Ectodermal cell (in vitro differentiated cells): ENCODE measurements around the gene BMP6.

ENCODE experiments used
- H3K27ac ChIP-seq: 2 replicates; pipeline ENCODE4 v1.7.0; 2013; ENCODE audit warnings: mild to moderate bottlenecking, low read depth, low read length; ENCODE audit not compliant: insufficient read depth, poor library complexity, severe bottlenecking
- H3K27me3 ChIP-seq: 2 replicates; pipeline ENCODE4 v1.7.0; 2013; ENCODE audit warnings: mild to moderate bottlenecking, low read length; ENCODE audit not compliant: insufficient read depth, control insufficient read depth, poor library complexity, severe bottlenecking
- H3K36me3 ChIP-seq: one replicate; pipeline ENCODE4 v1.7.0; 2013; ENCODE audit warnings: low read length; ENCODE audit not compliant: control insufficient read depth, insufficient read depth
- H3K4me1 ChIP-seq: one replicate; pipeline ENCODE4 v1.7.0; 2013; ENCODE audit warnings: low read length; ENCODE audit not compliant: control insufficient read depth, insufficient read depth
- H3K4me3 ChIP-seq: 2 replicates; pipeline ENCODE4 v1.7.0; 2013; ENCODE audit warnings: low read depth, low read length, control low read depth; ENCODE audit not compliant: insufficient read depth
- H3K9me3 ChIP-seq: 2 replicates; pipeline ENCODE4 v1.7.0; 2013; ENCODE audit warnings: mild to moderate bottlenecking, low read length, moderate library complexity; ENCODE audit not compliant: control insufficient read depth
- WGBS, 2 experiments: methylation state at CpG; one replicate each; pipeline ENCODE4 v1.1.7; 2013; ENCODE audit warnings: missing lambda C conversion rate in 2 of 2; 5-methylcytosine and 5-hydroxymethylcytosine counted together

The BMP6 gene

GRCh38 chr6:7727946-7728854 lies 2.3 kb downstream of the BMP6 start:
- Histone ChIP-seq H3K9me3 (no peaks in the 10 kb centered on the region), H3K27me3 (peaks cover 85% of the 10 kb centered on the region), H3K4me1 (peaks cover 19% of the 10 kb centered on the region), H3K4me3 (peak overlapping the region; percentile 42), H3K27ac (no peak overlapping the region), H3K36me3 (no peaks in the 10 kb centered on the region)
- 2% methylated on average over 45 of the region's 45 CpGs for WGBS, 2 experiments

DNA sequence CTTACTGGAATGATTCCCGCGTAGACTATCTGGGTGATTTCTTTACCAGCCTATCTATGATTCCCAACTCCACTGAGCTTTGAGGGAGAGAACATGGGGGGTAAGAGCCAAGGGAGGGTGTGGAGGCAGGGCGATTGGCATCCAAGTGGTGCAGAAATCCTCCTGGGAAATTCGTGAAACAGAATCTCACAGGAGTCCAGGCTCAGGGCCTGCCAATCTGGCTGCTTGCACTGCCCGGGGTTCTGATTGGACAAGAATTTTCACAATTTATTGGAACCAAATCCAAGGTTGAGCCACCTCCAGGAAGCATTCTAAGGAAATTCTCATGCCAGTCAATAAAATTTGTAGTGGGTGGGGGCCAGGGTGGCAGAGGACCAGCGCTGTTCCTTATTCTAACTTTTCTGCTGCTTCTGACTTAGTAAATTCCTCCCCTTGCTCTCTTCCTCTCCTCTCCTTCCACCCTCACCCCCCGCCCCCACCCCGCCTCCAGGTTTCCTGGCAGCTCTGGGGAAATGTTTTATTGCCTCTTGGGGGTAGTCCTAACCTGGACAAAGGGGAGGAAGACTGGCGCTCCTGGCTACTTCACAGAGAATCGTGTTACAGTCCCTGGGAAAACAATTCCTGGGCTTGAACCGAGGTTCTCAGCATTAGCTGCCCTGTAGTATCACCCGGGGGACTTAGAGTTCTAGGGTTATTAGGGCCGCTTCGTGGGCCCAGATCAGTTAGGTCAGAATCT lies 3.1 kb downstream of the BMP6 start:
- Histone ChIP-seq H3K27ac (no peak overlapping the region), H3K4me1 (peaks cover 19% of the 10 kb centered on the region), H3K27me3 (peaks cover 77% of the 10 kb centered on the region), H3K4me3 (peak overlapping the region; percentile 42), H3K36me3 (no peaks in the 10 kb centered on the region), H3K9me3 (no peaks in the 10 kb centered on the region)
- 20 to 24% methylated on average over 12 of the region's 14 CpGs for WGBS, 2 experiments

- H3K27ac ChIP-seq: no peak overlapping the region
- H3K36me3 ChIP-seq: no peaks in the 10 kb centered on the region
- H3K9me3 ChIP-seq: no peaks in the 10 kb centered on the region
- no peak overlapping the region for H3K4me3 ChIP-seq
- WGBS, 2 experiments: 87 to 96% methylated on average over 2 to 5 of the region's 5 CpGs
- peaks cover 65% of the 10 kb centered on the region for H3K27me3 ChIP-seq
- H3K4me1 ChIP-seq: peaks cover 19% of the 10 kb centered on the region
These were observed 4.3 kb downstream of the BMP6 start for GRCh38 chr6:7730001-7730783.

DNA sequence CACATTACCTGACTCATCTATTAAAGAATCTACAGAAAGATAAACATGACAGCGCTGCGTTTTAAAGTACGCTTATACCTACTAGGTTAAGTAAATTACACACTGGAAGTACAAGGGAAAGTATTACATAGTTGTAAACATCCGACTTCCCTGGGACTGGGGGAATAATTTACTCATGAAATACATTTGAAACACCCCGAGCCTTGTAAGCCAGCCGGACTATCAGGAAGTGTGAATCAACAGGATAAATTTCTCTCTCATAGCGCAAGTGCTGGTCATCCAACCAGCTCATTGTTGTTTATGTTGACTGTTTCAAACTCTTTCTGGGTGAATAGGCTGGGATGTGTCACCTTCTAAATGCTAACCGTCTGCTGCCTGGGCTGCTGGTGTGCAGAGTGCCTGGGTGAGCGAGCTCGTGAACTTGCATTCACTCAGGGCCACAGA lies 4.9 kb downstream of the BMP6 start:
- no peak overlapping the region for H3K27ac ChIP-seq
- WGBS, 2 experiments: 90 to 91% methylated on average over 9 to 10 of the region's 10 CpGs

GRCh38 chr6:7731294-7731693 lies 5.4 kb downstream of the BMP6 start:
- H3K4me1 ChIP-seq: peaks cover 19% of the 10 kb centered on the region
- H3K9me3 ChIP-seq: no peaks in the 10 kb centered on the region
- H3K27me3 ChIP-seq: peaks cover 54% of the 10 kb centered on the region
- 85 to 100% methylated on average over 2 of the region's 2 CpGs for WGBS, 2 experiments
- no peak overlapping the region for H3K4me3 ChIP-seq
- no peaks in the 10 kb centered on the region for H3K36me3 ChIP-seq
- H3K27ac ChIP-seq: no peak overlapping the region

More for the DNA sequence above, 4.9 kb downstream of the BMP6 start:
- peaks cover 19% of the 10 kb centered on the region for H3K4me1 ChIP-seq
- no peaks in the 10 kb centered on the region for H3K36me3 ChIP-seq
- H3K9me3 ChIP-seq: no peaks in the 10 kb centered on the region
- peaks cover 59% of the 10 kb centered on the region for H3K27me3 ChIP-seq
- no peak overlapping the region for H3K4me3 ChIP-seq

DNA sequence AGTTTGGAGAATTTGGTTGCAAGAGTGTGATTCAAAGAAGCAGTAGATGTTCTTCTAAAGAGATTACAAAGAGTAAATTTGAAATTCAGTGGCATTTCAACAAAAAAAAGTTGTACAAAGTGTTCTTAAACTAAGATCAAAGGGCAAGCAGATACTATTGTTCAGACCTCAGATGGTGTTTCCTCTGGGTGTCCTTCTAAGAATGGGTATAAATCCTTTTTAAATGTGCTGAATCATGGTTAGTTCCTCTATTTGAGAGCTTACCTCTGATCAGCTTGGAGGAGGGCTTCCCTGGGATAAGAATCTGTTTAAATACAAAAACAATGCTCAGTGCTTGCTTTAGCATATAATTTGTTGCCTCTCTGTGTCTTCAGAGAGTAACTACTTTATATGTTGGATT lies 6.3 kb downstream of the BMP6 start:
- Histone ChIP-seq H3K36me3 (no peaks in the 10 kb centered on the region), H3K4me3 (no peak overlapping the region), H3K27me3 (peaks cover 44% of the 10 kb centered on the region), H3K9me3 (no peaks in the 10 kb centered on the region), H3K27ac (no peak overlapping the region), H3K4me1 (peaks cover 19% of the 10 kb centered on the region)

DNA sequence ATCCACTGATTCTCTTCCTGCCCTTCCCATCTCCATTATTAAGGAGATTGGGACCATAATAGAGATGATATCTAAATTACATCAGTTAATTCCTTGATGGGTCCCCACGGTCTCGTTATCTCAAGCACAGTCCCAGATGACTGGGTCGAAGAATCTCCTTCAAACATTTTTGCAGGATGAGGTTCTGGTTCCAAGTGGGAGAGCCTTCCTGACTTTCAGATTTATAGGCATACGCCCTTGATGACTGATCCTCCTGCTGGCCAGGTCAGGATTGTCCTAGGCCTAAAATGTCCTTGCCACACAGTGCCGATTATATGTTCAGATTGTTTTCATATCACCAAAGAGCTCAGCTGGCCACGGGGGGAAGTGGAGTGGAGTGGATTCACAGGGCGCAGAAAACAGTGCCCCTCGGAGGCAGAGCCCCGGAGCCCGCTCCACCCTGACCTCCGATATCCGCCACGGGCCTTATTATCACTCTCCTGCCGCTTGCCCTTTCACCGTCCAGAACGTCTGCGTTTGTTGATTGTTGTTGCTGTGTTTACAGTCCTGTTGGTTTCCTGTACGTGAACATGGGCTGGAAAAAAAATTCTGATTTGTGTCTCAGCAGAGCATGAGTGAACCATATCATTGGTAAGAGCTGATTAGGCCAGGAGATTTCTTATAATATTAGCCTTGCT lies 8.9 kb downstream of the BMP6 start:
- peaks cover 5% of the 10 kb centered on the region for H3K4me1 ChIP-seq
- H3K27ac ChIP-seq: no peak overlapping the region
- no peaks in the 10 kb centered on the region for H3K9me3 ChIP-seq
- peaks cover 18% of the 10 kb centered on the region for H3K27me3 ChIP-seq
- 92 to 94% methylated on average over 18 of the region's 18 CpGs for WGBS, 2 experiments
- H3K36me3 ChIP-seq: no peaks in the 10 kb centered on the region
- H3K4me3 ChIP-seq: no peak overlapping the region

- Histone ChIP-seq H3K27me3 (no peaks in the 10 kb centered on the region), H3K4me1 (peaks cover 2% of the 10 kb centered on the region), H3K27ac (no peak overlapping the region), H3K9me3 (no peaks in the 10 kb centered on the region), H3K4me3 (no peak overlapping the region), H3K36me3 (no peaks in the 10 kb centered on the region)
- WGBS, 2 experiments: 95 to 97% methylated on average over 3 of the region's 3 CpGs
These were observed 11.2 kb downstream of the BMP6 start for GRCh38 chr6:7737106-7737505.

GRCh38 chr6:7737867-7738266 lies 12.0 kb downstream of the BMP6 start:
- Histone ChIP-seq H3K9me3 (no peaks in the 10 kb centered on the region), H3K27ac (no peak overlapping the region), H3K27me3 (no peaks in the 10 kb centered on the region), H3K4me3 (no peak overlapping the region), H3K4me1 (no peaks in the 10 kb centered on the region), H3K36me3 (no peaks in the 10 kb centered on the region)
- 96 to 99% methylated on average over 2 of the region's 2 CpGs for WGBS, 2 experiments
